HEK293 (cell line): ENCODE results near the gene ERF.
A peak's percentile ranks its signal among the peaks of the same experiment; 100 is the strongest.

Experiments
- CTCF ChIA-PET: fragments of 350-600 bp; formaldehyde crosslinking; extraction: SDS; loops from one replicate; lab custom pipeline; 2021; ENCODE audit warnings: antibody characterized with exemption; lab: Yijun Ruan, JAX
- POLR2A ChIA-PET: fragments of 300-600 bp; formaldehyde crosslinking; extraction: SDS; loops from one replicate; lab custom pipeline; 2020; ENCODE audit warnings: antibody characterized with exemption, inconsistent platforms; lab: Yijun Ruan, JAX
- H3K27ac ChIP-seq: fragments of 200-500 bp; sonication (Bioruptor generic); 2 replicates; pipeline ENCODE4 v1.5.1; 2014; ENCODE audit warnings: low read depth, low read length, control low read depth, inconsistent platforms; ENCODE audit errors: extremely low read depth
- H3K36me3 ChIP-seq, 2 experiments: fragments of 200-500 bp in 1 of 2; sonication (Bioruptor generic) in 1 of 2; 1 replicate in 1 of 2; 2 replicates in 1 of 2; pipeline ENCODE4 v1.5.1; 2014 to 2017; ENCODE audit warnings: inconsistent platforms in 2 of 2, low read length in 2 of 2; ENCODE audit not compliant: control insufficient read depth in 2 of 2, insufficient read depth in 1 of 2
- H3K4me1 ChIP-seq: fragments of 200-500 bp; sonication (Bioruptor generic); 2 replicates; pipeline ENCODE4 v1.5.1; 2014; ENCODE audit warnings: mild to moderate bottlenecking, low read length, inconsistent platforms; ENCODE audit not compliant: control insufficient read depth, insufficient read depth
- H3K4me3 ChIP-seq: 2 replicates; pipeline ENCODE4 v1.5.1; 2011; ENCODE audit warnings: low read depth, mild to moderate bottlenecking, control low read depth, low read length, moderate library complexity
- H3K9me3 ChIP-seq: fragments of 200-500 bp; sonication (Bioruptor generic); 2 replicates; pipeline ENCODE4 v1.5.1; 2014; ENCODE audit warnings: low read depth, low read length, inconsistent platforms; ENCODE audit not compliant: control insufficient read depth, insufficient read depth
- GLIS2 ChIP-seq: fragments of 450-650 bp; formaldehyde crosslinking; IDR thresholded peaks from 2 replicates; pipeline ENCODE4 v1.5.1; 2016; ENCODE audit warnings: missing biosample characterization, missing genetic modification characterization
- KLF10 ChIP-seq: fragments of 450-650 bp; IDR thresholded peaks from 2 replicates; pipeline ENCODE4 v1.5.1; 2018; ENCODE audit warnings: missing biosample characterization, mild to moderate bottlenecking, missing genetic modification characterization
- ZBTB17 ChIP-seq: fragments of 450-650 bp; formaldehyde crosslinking; IDR thresholded peaks from 2 replicates; pipeline ENCODE4 v1.5.1; 2016; ENCODE audit warnings: missing biosample characterization, missing genetic modification characterization
- ZFP37 ChIP-seq: fragments of 450-650 bp; formaldehyde crosslinking; IDR thresholded peaks from 2 replicates; pipeline ENCODE4 v1.5.1; 2016; ENCODE audit warnings: missing biosample characterization, missing genetic modification characterization
- ZNF10 ChIP-seq: fragments of 450-650 bp; formaldehyde crosslinking; IDR thresholded peaks from 2 replicates; pipeline ENCODE4 v1.5.1; 2017; ENCODE audit warnings: missing biosample characterization, missing genetic modification characterization
- ZNF132 ChIP-seq: fragments of 450-650 bp; formaldehyde crosslinking; IDR thresholded peaks from 2 replicates; pipeline ENCODE4 v1.5.1; 2017; ENCODE audit warnings: missing biosample characterization, missing genetic modification characterization, borderline replicate concordance
- ZNF146 ChIP-seq: fragments of 450-650 bp; formaldehyde crosslinking; IDR thresholded peaks from 2 replicates; pipeline ENCODE4 v1.5.1; 2016; ENCODE audit warnings: missing biosample characterization, missing genetic modification characterization
- ZNF175 ChIP-seq: fragments of 450-650 bp; formaldehyde crosslinking; IDR thresholded peaks from 2 replicates; pipeline ENCODE4 v1.5.1; 2016; ENCODE audit warnings: missing biosample characterization, missing genetic modification characterization
- ZNF202 ChIP-seq: fragments of 450-650 bp; formaldehyde crosslinking; IDR thresholded peaks from 2 replicates; pipeline ENCODE4 v1.5.1; 2016; ENCODE audit warnings: missing biosample characterization, missing genetic modification characterization, borderline replicate concordance
- ZNF24 ChIP-seq: fragments of 450-650 bp; formaldehyde crosslinking; IDR thresholded peaks from 2 replicates; pipeline ENCODE4 v1.5.1; 2016; ENCODE audit warnings: missing biosample characterization, missing genetic modification characterization
- ZNF37A ChIP-seq: fragments of 450-650 bp; IDR thresholded peaks from 2 replicates; pipeline ENCODE4 v1.5.1; 2018; ENCODE audit warnings: missing biosample characterization, missing genetic modification characterization
- ZNF426 ChIP-seq: fragments of 450-650 bp; formaldehyde crosslinking; IDR thresholded peaks from 2 replicates; pipeline ENCODE4 v1.5.1; 2017; ENCODE audit warnings: missing biosample characterization, missing genetic modification characterization, mild to moderate bottlenecking, inconsistent platforms, moderate library complexity
- ZNF501 ChIP-seq: fragments of 450-650 bp; formaldehyde crosslinking; IDR thresholded peaks from 2 replicates; pipeline ENCODE4 v1.5.1; 2016; ENCODE audit warnings: missing biosample characterization, missing genetic modification characterization
- ZNF529 ChIP-seq: fragments of 450-650 bp; formaldehyde crosslinking; IDR thresholded peaks from 2 replicates; pipeline ENCODE4 v1.5.1; 2017; ENCODE audit warnings: missing genetic modification characterization, missing biosample characterization; ENCODE audit not compliant: insufficient replicate concordance
- ZNF76 ChIP-seq: fragments of 450-650 bp; formaldehyde crosslinking; IDR thresholded peaks from 2 replicates; pipeline ENCODE4; 2016; ENCODE audit warnings: low read depth, missing biosample characterization, missing genetic modification characterization, borderline replicate concordance
- ZNF791 ChIP-seq: fragments of 450-650 bp; formaldehyde crosslinking; IDR thresholded peaks from 2 replicates; pipeline ENCODE4 v1.5.1; 2016; ENCODE audit warnings: missing biosample characterization, missing genetic modification characterization
- TF ChIP-seq, protein P1 (sequence below): fragments of 450-650 bp; formaldehyde crosslinking; IDR thresholded peaks from 2 replicates; pipeline ENCODE4 v1.5.1; 2016; ENCODE audit warnings: missing biosample characterization, missing genetic modification characterization
- TF ChIP-seq, protein P2 (sequence below): fragments of 450-650 bp; formaldehyde crosslinking; IDR thresholded peaks from 2 replicates; pipeline ENCODE4 v1.5.1; 2016; ENCODE audit warnings: missing biosample characterization, missing genetic modification characterization
- TF ChIP-seq, protein P3 (sequence below): fragments of 450-650 bp; IDR thresholded peaks from 2 replicates; pipeline ENCODE4 v1.5.1; 2018; ENCODE audit warnings: missing biosample characterization, missing genetic modification characterization
- TF ChIP-seq, protein P4 (sequence below): fragments of 450-650 bp; formaldehyde crosslinking; IDR thresholded peaks from 2 replicates; pipeline ENCODE4 v1.5.1; 2016; ENCODE audit warnings: missing biosample characterization, missing genetic modification characterization

Gene ERF

GRCh38 chr19:42250183-42250665, 4.7 kb downstream of the ERF start:
- Histone ChIP-seq H3K36me3 (peaks cover 11 to 23% of the 10 kb centered on the region in 2 experiments; a peak in 2 of 3 replicates), H3K4me3 (no peak overlapping the region), H3K4me1 (peaks cover 26% of the 10 kb centered on the region), H3K9me3 (no peaks in the 10 kb centered on the region), H3K27ac (peak overlapping the region; percentile 64)
- POLR2A ChIA-PET: interaction anchor here (0.7 to 13.9 kb wide), 2 partner anchors 29 to 49 kb away, joined by 3 to 242 read pairs; no protein-coding TSS in a partner anchor
- TF ChIP-seq ZNF76 (tag by site-specific recombination) (no peak), ZNF426 (tag by site-specific recombination) (no peak), ZNF202 (no peak), ZFP37 (tag by site-specific recombination) (no peak), KLF10 (tag by site-specific recombination) (no peak), ZNF146 (tag by site-specific recombination) (no peak), ZNF529 (tag by site-specific recombination) (no peak), ZNF791 (tag by site-specific recombination) (no peak), ZNF501 (tag by site-specific recombination) (no peak), GLIS2 (tag by site-specific recombination) (no peak), ZBTB17 (no peak), ZNF37A (tag by site-specific recombination) (no peak), ZNF10 (tag by site-specific recombination) (no peak), ZNF24 (tag by site-specific recombination) (no peak), ZNF132 (tag by site-specific recombination) (no peak), ZNF175 (no peak)
- TF ChIP-seq, protein P1, sequence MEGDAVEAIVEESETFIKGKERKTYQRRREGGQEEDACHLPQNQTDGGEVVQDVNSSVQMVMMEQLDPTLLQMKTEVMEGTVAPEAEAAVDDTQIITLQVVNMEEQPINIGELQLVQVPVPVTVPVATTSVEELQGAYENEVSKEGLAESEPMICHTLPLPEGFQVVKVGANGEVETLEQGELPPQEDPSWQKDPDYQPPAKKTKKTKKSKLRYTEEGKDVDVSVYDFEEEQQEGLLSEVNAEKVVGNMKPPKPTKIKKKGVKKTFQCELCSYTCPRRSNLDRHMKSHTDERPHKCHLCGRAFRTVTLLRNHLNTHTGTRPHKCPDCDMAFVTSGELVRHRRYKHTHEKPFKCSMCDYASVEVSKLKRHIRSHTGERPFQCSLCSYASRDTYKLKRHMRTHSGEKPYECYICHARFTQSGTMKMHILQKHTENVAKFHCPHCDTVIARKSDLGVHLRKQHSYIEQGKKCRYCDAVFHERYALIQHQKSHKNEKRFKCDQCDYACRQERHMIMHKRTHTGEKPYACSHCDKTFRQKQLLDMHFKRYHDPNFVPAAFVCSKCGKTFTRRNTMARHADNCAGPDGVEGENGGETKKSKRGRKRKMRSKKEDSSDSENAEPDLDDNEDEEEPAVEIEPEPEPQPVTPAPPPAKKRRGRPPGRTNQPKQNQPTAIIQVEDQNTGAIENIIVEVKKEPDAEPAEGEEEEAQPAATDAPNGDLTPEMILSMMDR (tag by site-specific recombination): no peak
- TF ChIP-seq, protein P2, sequence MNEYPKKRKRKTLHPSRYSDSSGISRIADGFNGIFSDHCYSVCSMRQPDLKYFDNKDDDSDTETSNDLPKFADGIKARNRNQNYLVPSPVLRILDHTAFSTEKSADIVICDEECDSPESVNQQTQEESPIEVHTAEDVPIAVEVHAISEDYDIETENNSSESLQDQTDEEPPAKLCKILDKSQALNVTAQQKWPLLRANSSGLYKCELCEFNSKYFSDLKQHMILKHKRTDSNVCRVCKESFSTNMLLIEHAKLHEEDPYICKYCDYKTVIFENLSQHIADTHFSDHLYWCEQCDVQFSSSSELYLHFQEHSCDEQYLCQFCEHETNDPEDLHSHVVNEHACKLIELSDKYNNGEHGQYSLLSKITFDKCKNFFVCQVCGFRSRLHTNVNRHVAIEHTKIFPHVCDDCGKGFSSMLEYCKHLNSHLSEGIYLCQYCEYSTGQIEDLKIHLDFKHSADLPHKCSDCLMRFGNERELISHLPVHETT (tag by site-specific recombination): no peak
- TF ChIP-seq, protein P3, sequence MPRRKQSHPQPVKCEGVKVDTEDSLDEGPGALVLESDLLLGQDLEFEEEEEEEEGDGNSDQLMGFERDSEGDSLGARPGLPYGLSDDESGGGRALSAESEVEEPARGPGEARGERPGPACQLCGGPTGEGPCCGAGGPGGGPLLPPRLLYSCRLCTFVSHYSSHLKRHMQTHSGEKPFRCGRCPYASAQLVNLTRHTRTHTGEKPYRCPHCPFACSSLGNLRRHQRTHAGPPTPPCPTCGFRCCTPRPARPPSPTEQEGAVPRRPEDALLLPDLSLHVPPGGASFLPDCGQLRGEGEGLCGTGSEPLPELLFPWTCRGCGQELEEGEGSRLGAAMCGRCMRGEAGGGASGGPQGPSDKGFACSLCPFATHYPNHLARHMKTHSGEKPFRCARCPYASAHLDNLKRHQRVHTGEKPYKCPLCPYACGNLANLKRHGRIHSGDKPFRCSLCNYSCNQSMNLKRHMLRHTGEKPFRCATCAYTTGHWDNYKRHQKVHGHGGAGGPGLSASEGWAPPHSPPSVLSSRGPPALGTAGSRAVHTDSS: no peak
- TF ChIP-seq, protein P4, sequence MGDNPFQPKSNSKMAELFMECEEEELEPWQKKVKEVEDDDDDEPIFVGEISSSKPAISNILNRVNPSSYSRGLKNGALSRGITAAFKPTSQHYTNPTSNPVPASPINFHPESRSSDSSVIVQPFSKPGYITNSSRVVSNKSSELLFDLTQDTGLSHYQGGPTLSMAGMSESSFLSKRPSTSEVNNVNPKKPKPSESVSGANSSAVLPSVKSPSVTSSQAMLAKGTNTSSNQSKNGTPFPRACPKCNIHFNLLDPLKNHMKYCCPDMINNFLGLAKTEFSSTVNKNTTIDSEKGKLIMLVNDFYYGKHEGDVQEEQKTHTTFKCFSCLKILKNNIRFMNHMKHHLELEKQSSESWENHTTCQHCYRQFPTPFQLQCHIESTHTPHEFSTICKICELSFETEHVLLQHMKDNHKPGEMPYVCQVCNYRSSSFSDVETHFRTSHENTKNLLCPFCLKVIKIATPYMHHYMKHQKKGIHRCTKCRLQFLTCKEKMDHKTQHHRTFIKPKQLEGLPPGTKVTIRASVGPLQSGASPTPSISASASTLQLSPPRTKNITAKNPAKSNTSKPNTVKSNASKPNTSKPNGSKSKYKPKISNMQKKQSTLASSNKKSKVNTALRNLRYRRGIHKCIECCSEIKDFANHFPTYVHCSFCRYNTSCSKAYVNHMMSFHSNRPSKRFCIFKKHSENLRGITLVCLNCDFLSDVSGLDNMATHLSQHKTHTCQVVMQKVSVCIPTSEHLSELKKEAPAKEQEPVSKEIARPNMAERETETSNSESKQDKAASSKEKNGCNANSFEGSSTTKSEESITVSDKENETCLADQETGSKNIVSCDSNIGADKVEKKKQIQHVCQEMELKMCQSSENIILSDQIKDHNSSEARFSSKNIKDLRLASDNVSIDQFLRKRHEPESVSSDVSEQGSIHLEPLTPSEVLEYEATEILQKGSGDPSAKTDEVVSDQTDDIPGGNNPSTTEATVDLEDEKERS (tag by site-specific recombination): no peak
- CTCF ChIA-PET: interaction anchor here (0.9 to 11.8 kb wide), 4 partner anchors 29 to 46 kb away, joined by 3 to 276 read pairs (median 9); no protein-coding TSS in a partner anchor
